Esophagus squamous epithelium (tissue), 4 donors: ENCODE results near the gene KLRD1.

ENCODE experiments used
- CTCF ChIP-seq, 6 experiments: fragments of 450-650 bp in 4 of 6; fragments of 200-600 bp in 2 of 6; sonication (generic) in 2 of 6; IDR thresholded peaks; one replicate each; pipeline ENCODE4 v1.5.1; 2016 to 2019; ENCODE audit warnings: antibody characterized with exemption in 6 of 6, mild to moderate bottlenecking in 4 of 6, moderate library complexity in 4 of 6
- POLR2A ChIP-seq, 4 donors: fragments of 450-650 bp; IDR thresholded peaks; one replicate each; pipeline ENCODE4 v1.6.1; 2017; ENCODE audit warnings: antibody characterized with exemption in 4 of 4, mild to moderate bottlenecking in 4 of 4, moderate library complexity in 3 of 4

DNA sequence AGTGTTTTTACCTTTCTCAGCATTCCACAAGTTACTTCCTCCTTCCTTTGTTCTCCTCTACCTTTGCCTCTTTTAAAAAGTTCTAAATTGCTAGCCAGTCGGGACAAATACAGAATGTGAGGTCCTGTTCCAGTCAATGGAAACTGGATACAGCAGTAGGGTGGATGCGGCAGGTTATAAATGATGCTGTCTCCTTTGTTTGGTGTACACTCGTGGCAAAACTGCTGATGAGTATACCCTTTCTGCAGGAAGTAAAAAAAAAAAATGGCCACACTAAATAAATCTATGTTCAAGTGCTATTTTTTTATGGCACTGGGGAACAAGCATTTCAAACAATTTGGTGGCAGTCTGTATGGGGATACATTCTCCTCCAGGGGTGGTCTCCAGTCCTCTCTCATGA lies 54.7 kb downstream of the KLRD1 start:
- TF ChIP-seq POLR2A (IDR thresholded peaks at IDR 0.05) (no peak), CTCF (IDR thresholded peaks at IDR 0.05) (no peak)
